Spleen (tissue), 11 donors: ENCODE results near the gene CMKLR1. TPM values are rescaled to one million over a fixed set of nuclear protein-coding genes. Genes with fewer than 3 reads are reported as not detected.

Experiments
- DNase-seq: peaks from one replicate; pipeline ENCODE4 v3.0.0-alpha.2; 2020
- H3K27ac ChIP-seq, 8 donors: fragments of 200-600 bp; sonication (generic) in 7 of 8; 1 replicate in 4 of 8; 2 replicates in 4 of 8; pipeline versions ENCODE4 v1.5.0 to v1.8.0; 2016 to 2021; ENCODE audit warnings: inconsistent platforms in 4 of 8, mild to moderate bottlenecking in 4 of 8, moderate library complexity in 1 of 8
- H3K27me3 ChIP-seq, 7 donors: fragments of 200-600 bp; sonication (generic) in 6 of 7; replicated peaks in 1 of 7; 1 replicate in 4 of 7; 2 replicates in 3 of 7; pipeline versions ENCODE4 v1.5.0 to v1.8.0; 2016 to 2021; ENCODE audit warnings: inconsistent platforms in 3 of 7, mild to moderate bottlenecking in 1 of 7
- H3K36me3 ChIP-seq, 6 donors: fragments of 200-600 bp; sonication (generic) in 5 of 6; 1 replicate in 4 of 6; 2 replicates in 2 of 6; pipeline versions ENCODE4 v1.5.0 to v1.8.0; 2016 to 2021; ENCODE audit warnings: inconsistent platforms in 2 of 6
- H3K4me1 ChIP-seq, 6 donors: fragments of 200-600 bp; sonication (generic) in 5 of 6; 1 replicate in 3 of 6; 2 replicates in 3 of 6; pipeline versions ENCODE4 v1.5.0 to v1.8.0; 2016 to 2021; ENCODE audit warnings: inconsistent platforms in 3 of 6
- H3K4me3 ChIP-seq, 8 donors: fragments of 200-600 bp; sonication (generic) in 7 of 8; 1 replicate in 4 of 8; 2 replicates in 4 of 8; pipeline versions ENCODE4 v1.5.0 to v1.8.0; 2016 to 2021; ENCODE audit warnings: inconsistent platforms in 4 of 8, mild to moderate bottlenecking in 4 of 8, moderate library complexity in 2 of 8
- H3K9me3 ChIP-seq, 8 donors: fragments of 200-600 bp; sonication (generic) in 7 of 8; 1 replicate in 4 of 8; 2 replicates in 4 of 8; pipeline versions ENCODE4 v1.5.0 to v1.8.0; 2016 to 2021; ENCODE audit warnings: inconsistent platforms in 4 of 8
- CTCF ChIP-seq, 11 experiments: fragments of 200-600 bp in 7 of 11; fragments of 450-650 bp in 4 of 11; sonication (generic) in 4 of 11; IDR thresholded peaks in 8 of 11; conservative IDR thresholded peaks in 3 of 11; 1 replicate in 7 of 11; 2 replicates in 4 of 11; pipeline versions ENCODE4 v1.4.0 to v1.8.0; 2016 to 2021; ENCODE audit warnings: antibody characterized with exemption in 11 of 11, inconsistent platforms in 4 of 11, mild to moderate bottlenecking in 1 of 11
- POLR2A ChIP-seq, 3 donors: fragments of 450-650 bp; IDR thresholded peaks; one replicate each; pipeline ENCODE4 v1.5.1; 2017; ENCODE audit warnings: antibody characterized with exemption in 3 of 3, mild to moderate bottlenecking in 1 of 3
- POLR2AphosphoS5 ChIP-seq, 3 donors: sonication (generic); formaldehyde crosslinking; IDR thresholded peaks; one replicate each; pipeline ENCODE4 v1.5.1; 2017; ENCODE audit warnings: antibody characterized with exemption in 3 of 3
- WGBS, 5 donors: extraction: QIAGEN DNeasy Blood & Tissue Kit in 3 of 5; methylation state at CpG; one replicate each; pipeline versions ENCODE4 v1.1.5 to v1.1.7; 2013 to 2018; 5-methylcytosine and 5-hydroxymethylcytosine counted together
- intact Hi-C: fragments of 100-400 bp; cut with DNase I; formaldehyde crosslinking; loops from one replicate; pipeline ENCODE4 v1.15.0; 2023; ENCODE audit warnings: low total_unique reads
- polyA plus RNA-seq, 3 donors: library from polyadenylated mRNA; stranded (reverse); fragments of 200-250 nt; gene quantifications; one replicate each; pipeline ENCODE4 v1.2.1, GENCODE V29; 2013
- total RNA-seq, 7 donors: library from RNA; depleted of rRNA in 3 of 7; stranded (reverse); fragments of >200 nt in 3 of 7; fragmentation: NEBNext Ultra II Directional in 4 of 7; extraction: Animal tissue kit (Norgen Biotek cat#: 25700) in 4 of 7; gene quantifications; one replicate each; pipeline versions ENCODE4 v1.1.0 to v1.2.1, GENCODE V29; 2016 to 2021
- donor health status: healthy with polysubstance abuse.
- donor health status: DM: no; HTN: no; CAD: no; lungs with moderate emphysema.
- donor health status: DM: no; HTN: no; CAD: no.
- donor health status: Bipolar disorder and iron deficiency.
- donor health status: healthy.
- donor health status: DM: no; HTN: no; CAD: no.
- donor health status: DM: yes; HTN: yes; CAD: no.

The CMKLR1 gene
- total and polyA plus RNA-seq, 10 donors, result 6.3 to 118 (median 75.4) TPM

- Histone ChIP-seq H3K27me3 (peaks cover 0 to 79% (median 7%) of the 10 kb centered on the region in 7 donors), H3K27ac (no peak overlapping the region), H3K36me3 (no peaks in the 10 kb centered on the region), H3K9me3 (no peaks in the 10 kb centered on the region), H3K4me1 (no peaks in the 10 kb centered on the region), H3K4me3 (no peak overlapping the region)
- TF ChIP-seq CTCF (IDR thresholded peaks at IDR 0.05 in 8 of 11, conservative IDR thresholded peaks at IDR 0.05 in 3 of 11) (no peak), POLR2AphosphoS5 (IDR thresholded peaks at IDR 0.05) (no peak), POLR2A (IDR thresholded peaks at IDR 0.05) (no peak)
- intact Hi-C loops, result no loop called here
- WGBS, 5 donors, result 73 to 89% (median 85%) methylated on average over 7 of the region's 7 CpGs
- no peak for DNase-seq
Observed at GRCh38 chr12:108252523-108252922, 86.6 kb downstream of the CMKLR1 start.

GRCh38 chr12:108248011-108248410 lies 91.1 kb downstream of the CMKLR1 start:
- intact Hi-C loops, result no loop called here

GRCh38 chr12:108247130-108247529 lies 92.0 kb downstream of the CMKLR1 start:
- H3K36me3 ChIP-seq, result no peaks in the 10 kb centered on the region
- H3K4me1 ChIP-seq, result no peaks in the 10 kb centered on the region
- no peak overlapping the region for H3K4me3 ChIP-seq
- H3K9me3 ChIP-seq, result no peaks in the 10 kb centered on the region
- H3K27me3 ChIP-seq, result peaks cover 0 to 50% (median 0%) of the 10 kb centered on the region in 7 donors
- WGBS, 5 donors, result 76 to 88% (median 83%) methylated on average over 2 of the region's 2 CpGs
- no peak overlapping the region for H3K27ac ChIP-seq
- intact Hi-C loops, result no loop called here
- DNase-seq, result no peak
- TF ChIP-seq POLR2AphosphoS5 (IDR thresholded peaks at IDR 0.05) (no peak), CTCF (IDR thresholded peaks at IDR 0.05 in 8 of 11, conservative IDR thresholded peaks at IDR 0.05 in 3 of 11) (no peak), POLR2A (IDR thresholded peaks at IDR 0.05) (no peak)

More at GRCh38 chr12:108248011-108248410, 91.1 kb downstream of the CMKLR1 start:
- H3K4me1 ChIP-seq, result no peaks in the 10 kb centered on the region
- no peaks in the 10 kb centered on the region for H3K9me3 ChIP-seq
- H3K27ac ChIP-seq, result no peak overlapping the region
- DNase-seq, result no peak
- no peaks in the 10 kb centered on the region for H3K36me3 ChIP-seq
- H3K27me3 ChIP-seq, result peaks cover 0 to 58% (median 7%) of the 10 kb centered on the region in 7 donors
- WGBS, 5 donors, result 74 to 93% (median 88%) methylated on average over 6 to 13 of the region's 13 CpGs
- TF ChIP-seq POLR2A (IDR thresholded peaks at IDR 0.05) (no peak), CTCF (IDR thresholded peaks at IDR 0.05 in 8 of 11, conservative IDR thresholded peaks at IDR 0.05 in 3 of 11) (no peak), POLR2AphosphoS5 (IDR thresholded peaks at IDR 0.05) (no peak)
- no peak overlapping the region for H3K4me3 ChIP-seq

GRCh38 chr12:108241986-108242703 lies 97.0 kb downstream of the CMKLR1 start:
- Histone ChIP-seq H3K27ac (no peak overlapping the region), H3K9me3 (peaks cover 0 to 7% (median 0%) of the 10 kb centered on the region in 8 donors), H3K4me3 (no peak overlapping the region), H3K36me3 (no peaks in the 10 kb centered on the region), H3K27me3 (peaks cover 0 to 38% (median 8%) of the 10 kb centered on the region in 7 donors), H3K4me1 (no peaks in the 10 kb centered on the region)
- no peak for DNase-seq
- 56 to 82% (median 70%) methylated on average over 10 of the region's 10 CpGs for WGBS, 5 donors
- intact Hi-C loops, result no loop called here
- TF ChIP-seq POLR2AphosphoS5 (IDR thresholded peaks at IDR 0.05) (no peak), CTCF (IDR thresholded peaks at IDR 0.05 in 8 of 11, conservative IDR thresholded peaks at IDR 0.05 in 3 of 11) (no peak), POLR2A (IDR thresholded peaks at IDR 0.05) (no peak)
